Left lung (tissue), 10 donors: ENCODE measurements around the gene SLAMF7. TPM values are rescaled to one million over a fixed set of nuclear protein-coding genes. Genes with fewer than 3 reads are reported as not detected.
A peak's percentile ranks its signal among the peaks of the same experiment; 100 is the strongest.

Experiments used
- ATAC-seq: fragments of 200-7000 bp; cut with Tn5 transposase; one replicate; pipeline ENCODE4 v1.9.1; 2020; ENCODE audit warnings: moderate library complexity
- DNase-seq, 4 donors: peaks; one replicate each; pipeline ENCODE4 v3.0.0-alpha.2; 2013 to 2020
- H3K27ac ChIP-seq, 2 donors: fragments of 200-600 bp; sonication (generic) in 1 of 2; one replicate each; pipeline versions ENCODE4 v1.5.0 to v1.8.0; 2020 to 2021
- H3K27me3 ChIP-seq, 2 donors: fragments of 200-600 bp; sonication (generic) in 1 of 2; one replicate each; pipeline versions ENCODE4 v1.5.0 to v1.8.0; 2020 to 2021
- H3K36me3 ChIP-seq, 2 donors: fragments of 200-600 bp; sonication (generic) in 1 of 2; one replicate each; pipeline versions ENCODE4 v1.5.0 to v1.8.0; 2020 to 2021
- H3K4me1 ChIP-seq, 2 donors: fragments of 200-600 bp; one replicate each; pipeline ENCODE4 v1.8.0; 2021
- H3K4me3 ChIP-seq, 2 donors: fragments of 200-600 bp; sonication (generic) in 1 of 2; one replicate each; pipeline versions ENCODE4 v1.5.0 to v1.8.0; 2020 to 2021; ENCODE audit warnings: mild to moderate bottlenecking in 1 of 2
- H3K9me3 ChIP-seq, 2 donors: fragments of 200-600 bp; sonication (generic) in 1 of 2; one replicate each; pipeline versions ENCODE4 v1.5.0 to v1.8.0; 2020 to 2021
- intact Hi-C, 2 donors: fragments of 100-400 bp; cut with DNase I; formaldehyde crosslinking; loops; one replicate each; pipeline versions ENCODE4 v1.11.2 to v1.14.2; 2022
- polyA plus RNA-seq, 6 donors: library from polyadenylated mRNA; unstranded; fragments of 120-200 nt; gene quantifications; one replicate each; pipeline ENCODE4 v1.2.1, GENCODE V29; 2013; ENCODE audit not compliant: insufficient read length in 6 of 6
- total RNA-seq, 2 donors: library from RNA; stranded (reverse); fragmentation: NEBNext Ultra II Directional; extraction: Animal tissue kit (Norgen Biotek cat#: 25700); gene quantifications; one replicate each; pipeline ENCODE4 v1.2.1, GENCODE V29; 2021
- TF ChIP-seq, protein P1 (sequence below), 2 donors: fragments of 200-600 bp; sonication (generic) in 1 of 2; IDR thresholded peaks; one replicate each; pipeline versions ENCODE4 v1.5.0 to v1.8.0; 2021; ENCODE audit warnings: antibody characterized with exemption in 2 of 2
- donor health status: DM: no; HTN: yes; CAD: no.
- donor health status: DM: no; HTN: no; CAD: no.

The SLAMF7 gene
- total and polyA plus RNA-seq, 8 donors = 0.77 to 33.8 (median 1.2) TPM

GRCh38 chr1:160748181-160748877, 9.3 kb downstream of the SLAMF7 start:
- TF ChIP-seq, protein P1, sequence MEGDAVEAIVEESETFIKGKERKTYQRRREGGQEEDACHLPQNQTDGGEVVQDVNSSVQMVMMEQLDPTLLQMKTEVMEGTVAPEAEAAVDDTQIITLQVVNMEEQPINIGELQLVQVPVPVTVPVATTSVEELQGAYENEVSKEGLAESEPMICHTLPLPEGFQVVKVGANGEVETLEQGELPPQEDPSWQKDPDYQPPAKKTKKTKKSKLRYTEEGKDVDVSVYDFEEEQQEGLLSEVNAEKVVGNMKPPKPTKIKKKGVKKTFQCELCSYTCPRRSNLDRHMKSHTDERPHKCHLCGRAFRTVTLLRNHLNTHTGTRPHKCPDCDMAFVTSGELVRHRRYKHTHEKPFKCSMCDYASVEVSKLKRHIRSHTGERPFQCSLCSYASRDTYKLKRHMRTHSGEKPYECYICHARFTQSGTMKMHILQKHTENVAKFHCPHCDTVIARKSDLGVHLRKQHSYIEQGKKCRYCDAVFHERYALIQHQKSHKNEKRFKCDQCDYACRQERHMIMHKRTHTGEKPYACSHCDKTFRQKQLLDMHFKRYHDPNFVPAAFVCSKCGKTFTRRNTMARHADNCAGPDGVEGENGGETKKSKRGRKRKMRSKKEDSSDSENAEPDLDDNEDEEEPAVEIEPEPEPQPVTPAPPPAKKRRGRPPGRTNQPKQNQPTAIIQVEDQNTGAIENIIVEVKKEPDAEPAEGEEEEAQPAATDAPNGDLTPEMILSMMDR (IDR thresholded peaks at IDR 0.05) = no peak
- intact Hi-C loops = no loop called here
- no peak for DNase-seq

GRCh38 chr1:160748878-160749269, 9.8 kb downstream of the SLAMF7 start:
- intact Hi-C loops = no loop called here
- Histone ChIP-seq H3K27me3 (peaks cover 0 to 6% of the 10 kb centered on the region in 2 donors), H3K36me3 (peaks cover 0 to 21% of the 10 kb centered on the region in 2 donors), H3K4me1 (peaks cover 0 to 25% of the 10 kb centered on the region in 2 donors), H3K27ac (no peak overlapping the region), H3K4me3 (no peak overlapping the region), H3K9me3 (no peaks in the 10 kb centered on the region)
- ATAC-seq = peak; percentile 41
- DNase-seq = no peak
- TF ChIP-seq, protein P1 (IDR thresholded peaks at IDR 0.05) = no peak

More at GRCh38 chr1:160748181-160748877, 9.3 kb downstream of the SLAMF7 start:
- Histone ChIP-seq H3K9me3 (no peaks in the 10 kb centered on the region), H3K27me3 (peaks cover 0 to 6% of the 10 kb centered on the region in 2 donors), H3K4me3 (no peak overlapping the region), H3K4me1 (peaks cover 0 to 31% of the 10 kb centered on the region in 2 donors), H3K36me3 (peaks cover 0 to 17% of the 10 kb centered on the region in 2 donors), H3K27ac (no peak overlapping the region)
- peak; percentile 23 for ATAC-seq

GRCh38 chr1:160750608-160751007, 11.6 kb downstream of the SLAMF7 start:
- TF ChIP-seq, protein P1 (IDR thresholded peaks at IDR 0.05) = no peak
- Histone ChIP-seq H3K27ac (no peak overlapping the region), H3K4me3 (no peak overlapping the region), H3K36me3 (peaks cover 0 to 21% of the 10 kb centered on the region in 2 donors), H3K4me1 (peaks cover 0 to 22% of the 10 kb centered on the region in 2 donors), H3K27me3 (peaks cover 0 to 6% of the 10 kb centered on the region in 2 donors), H3K9me3 (no peaks in the 10 kb centered on the region)
- ATAC-seq = no peak
- no peak for DNase-seq
- intact Hi-C loops = no loop called here

DNA sequence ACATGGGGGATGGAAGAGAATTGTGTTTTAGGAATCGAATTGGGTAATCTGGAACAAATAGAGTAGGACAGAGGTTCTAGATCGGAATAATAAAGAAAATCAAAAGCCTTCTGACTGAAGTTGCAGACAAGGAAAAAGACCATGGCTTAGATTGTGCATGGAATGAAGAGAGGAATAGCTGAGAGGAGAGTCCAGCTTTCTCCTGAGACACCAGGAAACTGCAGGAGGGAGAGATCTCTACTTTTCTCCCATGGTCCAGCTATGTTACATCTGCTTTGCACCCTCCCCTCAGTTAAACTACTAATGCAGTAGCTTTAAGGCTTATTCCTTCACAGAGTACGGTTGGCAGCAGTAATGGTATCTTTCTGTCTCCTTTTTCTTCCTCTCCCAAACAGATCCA, 13.4 kb downstream of the SLAMF7 start:
- ATAC-seq (no peak), DNase-seq (no peak)
- no peaks in the 10 kb centered on the region for H3K9me3 ChIP-seq
- H3K27me3 ChIP-seq = peaks cover 0 to 6% of the 10 kb centered on the region in 2 donors
- H3K4me3 ChIP-seq = no peak overlapping the region
- intact Hi-C loops = no loop called here
- H3K36me3 ChIP-seq = peaks cover 0 to 21% of the 10 kb centered on the region in 2 donors
- H3K27ac ChIP-seq = no peak overlapping the region
- TF ChIP-seq, protein P1 (IDR thresholded peaks at IDR 0.05) = no peak
- peaks cover 0 to 22% of the 10 kb centered on the region in 2 donors for H3K4me1 ChIP-seq

DNA sequence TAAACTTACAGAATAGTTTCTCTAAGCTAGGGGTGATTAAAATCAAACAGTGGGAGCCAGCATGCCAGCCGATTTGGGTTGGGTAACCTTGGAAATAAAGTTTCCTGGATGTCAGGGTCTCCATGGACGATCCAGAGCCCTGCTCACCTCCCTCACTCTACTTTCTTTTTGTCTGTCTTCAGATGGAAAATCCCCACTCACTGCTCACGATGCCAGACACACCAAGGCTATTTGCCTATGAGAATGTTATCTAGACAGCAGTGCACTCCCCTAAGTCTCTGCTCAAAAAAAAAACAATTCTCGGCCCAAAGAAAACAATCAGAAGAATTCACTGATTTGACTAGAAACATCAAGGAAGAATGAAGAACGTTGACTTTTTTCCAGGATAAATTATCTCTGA, 13.9 kb downstream of the SLAMF7 start:
- Histone ChIP-seq H3K4me1 (peaks cover 0 to 21% of the 10 kb centered on the region in 2 donors), H3K4me3 (no peak overlapping the region), H3K36me3 (peaks cover 0 to 21% of the 10 kb centered on the region in 2 donors), H3K27ac (no peak overlapping the region), H3K27me3 (peaks cover 0 to 6% of the 10 kb centered on the region in 2 donors), H3K9me3 (no peaks in the 10 kb centered on the region)
- DNase-seq (no peak), ATAC-seq (no peak)
- TF ChIP-seq, protein P1 (IDR thresholded peaks at IDR 0.05) = no peak
- intact Hi-C loops = no loop called here
